Thyroid gland (tissue), 4 donors: ENCODE measurements around the gene MAPK8. TPM values are rescaled to one million over a fixed set of nuclear protein-coding genes. Genes with fewer than 3 reads are reported as not detected.

Experiments used
- DNase-seq, 2 donors: peaks; one replicate each; pipeline ENCODE4 v3.0.0-alpha.2; 2019
- H3K27ac ChIP-seq, 3 donors: fragments of 200-600 bp; sonication (generic); 1 replicate in 2 of 3; 2 replicates in 1 of 3; pipeline ENCODE4 v1.5.1; 2016 to 2019; ENCODE audit warnings: mild to moderate bottlenecking in 1 of 3, moderate library complexity in 1 of 3
- H3K27me3 ChIP-seq: fragments of 200-600 bp; sonication (generic); one replicate; pipeline ENCODE4 v1.5.1; 2019
- H3K36me3 ChIP-seq, 2 donors: fragments of 200-600 bp; sonication (generic); one replicate each; pipeline ENCODE4 v1.5.1; 2016 to 2019
- H3K4me1 ChIP-seq, 2 donors: fragments of 200-600 bp; sonication (generic); one replicate each; pipeline ENCODE4 v1.5.1; 2017 to 2019
- H3K4me3 ChIP-seq, 3 donors: fragments of 200-600 bp; sonication (generic); replicated peaks in 1 of 3; 1 replicate in 2 of 3; 2 replicates in 1 of 3; pipeline ENCODE4 v1.5.1; 2016; ENCODE audit warnings: mild to moderate bottlenecking in 1 of 3
- H3K9me3 ChIP-seq: fragments of 200-600 bp; sonication (generic); one replicate; pipeline ENCODE4 v1.5.1; 2017
- POLR2A ChIP-seq, 2 donors: fragments of 450-650 bp; IDR thresholded peaks; one replicate each; pipeline ENCODE4 v1.6.1; 2017; ENCODE audit warnings: antibody characterized with exemption in 2 of 2, mild to moderate bottlenecking in 2 of 2, moderate library complexity in 1 of 2
- WGBS, 2 donors: methylation state at CpG; one replicate each; pipeline ENCODE4 v1.1.5; 2017; 5-methylcytosine and 5-hydroxymethylcytosine counted together
- intact Hi-C: fragments of 100-400 bp; cut with DNase I; formaldehyde crosslinking; loops from one replicate; pipeline ENCODE4 v1.15.1; 2023
- total RNA-seq, 4 donors: library from RNA; depleted of rRNA; stranded (reverse); fragments of >200 nt; gene quantifications; one replicate each; pipeline ENCODE4 v1.2.3, GENCODE V29; 2016
- TF ChIP-seq, protein P1 (sequence below), 6 experiments: fragments of 200-600 bp in 3 of 6; fragments of 450-650 bp in 3 of 6; sonication (generic) in 3 of 6; IDR thresholded peaks; one replicate each; pipeline ENCODE4 v1.5.1; 2016 to 2019; ENCODE audit warnings: antibody characterized with exemption in 6 of 6, mild to moderate bottlenecking in 2 of 6, inconsistent platforms in 1 of 6, moderate library complexity in 1 of 6

MAPK8 gene
- total RNA-seq, 4 donors from 2014 or later, result 76.2 to 165 (median 99.0) TPM

GRCh38 chr10:48299692-48300091 is 6.8 kb upstream of the MAPK8 start:
- WGBS, 2 donors, result 0 to 100% methylated on average over 1 of the region's 1 CpG
- intact Hi-C loops, result no loop called here
- Histone ChIP-seq H3K27ac (peak overlapping the region; percentile 54 to 66 (median 54)), H3K36me3 (no peaks in the 10 kb centered on the region), H3K9me3 (no peaks in the 10 kb centered on the region), H3K4me3 (no peak overlapping the region), H3K27me3 (no peaks in the 10 kb centered on the region), H3K4me1 (peaks cover 12 to 14% of the 10 kb centered on the region in 2 donors)
- TF ChIP-seq, protein P1, sequence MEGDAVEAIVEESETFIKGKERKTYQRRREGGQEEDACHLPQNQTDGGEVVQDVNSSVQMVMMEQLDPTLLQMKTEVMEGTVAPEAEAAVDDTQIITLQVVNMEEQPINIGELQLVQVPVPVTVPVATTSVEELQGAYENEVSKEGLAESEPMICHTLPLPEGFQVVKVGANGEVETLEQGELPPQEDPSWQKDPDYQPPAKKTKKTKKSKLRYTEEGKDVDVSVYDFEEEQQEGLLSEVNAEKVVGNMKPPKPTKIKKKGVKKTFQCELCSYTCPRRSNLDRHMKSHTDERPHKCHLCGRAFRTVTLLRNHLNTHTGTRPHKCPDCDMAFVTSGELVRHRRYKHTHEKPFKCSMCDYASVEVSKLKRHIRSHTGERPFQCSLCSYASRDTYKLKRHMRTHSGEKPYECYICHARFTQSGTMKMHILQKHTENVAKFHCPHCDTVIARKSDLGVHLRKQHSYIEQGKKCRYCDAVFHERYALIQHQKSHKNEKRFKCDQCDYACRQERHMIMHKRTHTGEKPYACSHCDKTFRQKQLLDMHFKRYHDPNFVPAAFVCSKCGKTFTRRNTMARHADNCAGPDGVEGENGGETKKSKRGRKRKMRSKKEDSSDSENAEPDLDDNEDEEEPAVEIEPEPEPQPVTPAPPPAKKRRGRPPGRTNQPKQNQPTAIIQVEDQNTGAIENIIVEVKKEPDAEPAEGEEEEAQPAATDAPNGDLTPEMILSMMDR (IDR thresholded peaks at IDR 0.05), result no peak
- no peak for TF ChIP-seq POLR2A (IDR thresholded peaks at IDR 0.05)
- no peak for DNase-seq

DNA sequence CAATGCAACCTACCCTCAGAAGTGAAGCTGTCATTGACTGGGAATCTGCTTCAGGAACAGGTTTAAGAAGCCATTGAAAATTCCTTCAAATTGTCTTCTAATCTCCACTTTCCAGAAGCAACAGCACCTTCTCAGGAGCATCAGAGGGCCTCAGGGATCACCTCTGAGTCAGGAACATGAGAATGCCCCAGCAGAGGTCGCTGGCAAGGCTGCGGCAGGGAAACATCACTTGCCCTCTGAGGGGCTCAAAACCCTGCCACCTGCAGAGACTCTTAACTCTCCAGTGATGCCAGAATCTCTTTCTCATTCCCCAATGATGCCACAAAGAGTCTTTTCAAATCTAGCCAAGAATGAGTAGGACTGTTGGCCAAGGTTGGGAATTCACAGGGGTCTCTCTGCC is 5.9 kb upstream of the MAPK8 start:
- TF ChIP-seq, protein P1 (IDR thresholded peaks at IDR 0.05), result no peak
- no peak for TF ChIP-seq POLR2A (IDR thresholded peaks at IDR 0.05)
- no peaks in the 10 kb centered on the region for H3K9me3 ChIP-seq
- intact Hi-C loops, result no loop called here
- H3K4me3 ChIP-seq, result no peak overlapping the region
- H3K27ac ChIP-seq, result peak overlapping the region in 2 of 3 donors; percentile 16 to 66
- no peak for DNase-seq
- no peaks in the 10 kb centered on the region for H3K36me3 ChIP-seq
- peaks cover 12 to 14% of the 10 kb centered on the region in 2 donors for H3K4me1 ChIP-seq
- WGBS, 2 donors, result 61 to 69% methylated on average over 2 of the region's 2 CpGs
- no peaks in the 10 kb centered on the region for H3K27me3 ChIP-seq

GRCh38 chr10:48302515-48303476 is 3.7 kb upstream of the MAPK8 start:
- 91 to 94% methylated on average over 8 of the region's 8 CpGs for WGBS, 2 donors
- intact Hi-C loops, result no loop called here
- no peak for TF ChIP-seq POLR2A (IDR thresholded peaks at IDR 0.05)
- TF ChIP-seq, protein P1 (IDR thresholded peaks at IDR 0.05), result no peak
- H3K27me3 ChIP-seq, result no peaks in the 10 kb centered on the region
- H3K4me1 ChIP-seq, result peaks cover 20 to 22% of the 10 kb centered on the region in 2 donors
- no peak overlapping the region for H3K4me3 ChIP-seq
- DNase-seq, result no peak
- no peaks in the 10 kb centered on the region for H3K36me3 ChIP-seq
- no peaks in the 10 kb centered on the region for H3K9me3 ChIP-seq
- no peak overlapping the region for H3K27ac ChIP-seq

- Histone ChIP-seq H3K36me3 (no peaks in the 10 kb centered on the region), H3K27ac (peak overlapping the region; percentile 31 to 96 (median 36)), H3K27me3 (no peaks in the 10 kb centered on the region), H3K4me1 (peaks cover 16 to 24% of the 10 kb centered on the region in 2 donors), H3K9me3 (no peaks in the 10 kb centered on the region), H3K4me3 (peak overlapping the region in 1 of 3 donors; percentile 95)
- 61 to 64% methylated on average over 9 of the region's 9 CpGs for WGBS, 2 donors
- intact Hi-C loops, result no loop called here
- TF ChIP-seq, protein P1 (IDR thresholded peaks at IDR 0.05), result no peak
- TF ChIP-seq POLR2A (IDR thresholded peaks at IDR 0.05), result no peak
- no peak for DNase-seq
These were observed 592 bp upstream of the MAPK8 start for GRCh38 chr10:48305905-48306264.
